GM21737 (cell line): ENCODE data around the gene NCBP3.
A peak's percentile ranks its signal among the peaks of the same experiment; 100 is the strongest.
"Not testable (repeated sequence)": the region's sequence is repeated elsewhere in the genome, so short reads cannot be mapped to it uniquely, and the experiment has no call there.

Source experiments
- ATAC-seq: cut with Tn5 transposase; IDR thresholded peaks from one replicate; pipeline ENCODE4 v1.9.1; 2021; ENCODE audit warnings: mild to moderate bottlenecking, moderate library complexity; ENCODE audit not compliant: unreplicated experiment

The NCBP3 gene

GRCh38 chr17:3848229-3848835 lies 2.3 kb upstream of the NCBP3 start:
- no peak for ATAC-seq

GRCh38 chr17:3847165-3847670 lies 1.2 kb upstream of the NCBP3 start:
- no peak for ATAC-seq

- ATAC-seq, result no peak
Measured at GRCh38 chr17:3846437-3847164, 555 bp upstream of the NCBP3 start.

- peak; percentile 5 for ATAC-seq
Measured at GRCh38 chr17:3845291-3845620, 790 bp downstream of the NCBP3 start.

GRCh38 chr17:3844556-3844955 lies 1.5 kb downstream of the NCBP3 start:
- not testable (repeated sequence) for ATAC-seq

- ATAC-seq, result no peak
Measured at GRCh38 chr17:3843935-3844516, 2.0 kb downstream of the NCBP3 start.

- ATAC-seq, result no peak
Measured at GRCh38 chr17:3838206-3838605, 7.8 kb downstream of the NCBP3 start.

GRCh38 chr17:3836551-3836950 lies 9.5 kb downstream of the NCBP3 start:
- no peak for ATAC-seq

GRCh38 chr17:3835410-3836229 lies 10.4 kb downstream of the NCBP3 start:
- ATAC-seq, result no peak

GRCh38 chr17:3834811-3835210 lies 11.2 kb downstream of the NCBP3 start:
- no peak for ATAC-seq

GRCh38 chr17:3828852-3829232 lies 17.2 kb downstream of the NCBP3 start:
- no peak for ATAC-seq

GRCh38 chr17:3828151-3828851 lies 17.7 kb downstream of the NCBP3 start:
- no peak for ATAC-seq

- ATAC-seq, result no peak
Measured at GRCh38 chr17:3827124-3827773, 18.8 kb downstream of the NCBP3 start.

- ATAC-seq, result no peak
Measured at GRCh38 chr17:3826191-3826590, 19.9 kb downstream of the NCBP3 start.

- no peak for ATAC-seq
Measured at GRCh38 chr17:3821101-3821500, 24.9 kb downstream of the NCBP3 start.

- ATAC-seq, result no peak
Measured at GRCh38 chr17:3818786-3819185, 27.3 kb downstream of the NCBP3 start.

GRCh38 chr17:3817851-3818605 lies 28.0 kb downstream of the NCBP3 start:
- ATAC-seq, result no peak

- no peak for ATAC-seq
Measured at GRCh38 chr17:3815925-3816324, 30.1 kb downstream of the NCBP3 start.

- ATAC-seq, result no peak
Measured at GRCh38 chr17:3815122-3815521, 30.9 kb downstream of the NCBP3 start.

- ATAC-seq, result no peak
Measured at GRCh38 chr17:3814361-3814760, 31.7 kb downstream of the NCBP3 start.
